ENCODE measurements around the gene SLC17A8.
"Not testable (repeated sequence)": the region's sequence is repeated elsewhere in the genome, so short reads cannot be mapped to it uniquely, and the experiment has no call there.

The SLC17A8 gene

DNA sequence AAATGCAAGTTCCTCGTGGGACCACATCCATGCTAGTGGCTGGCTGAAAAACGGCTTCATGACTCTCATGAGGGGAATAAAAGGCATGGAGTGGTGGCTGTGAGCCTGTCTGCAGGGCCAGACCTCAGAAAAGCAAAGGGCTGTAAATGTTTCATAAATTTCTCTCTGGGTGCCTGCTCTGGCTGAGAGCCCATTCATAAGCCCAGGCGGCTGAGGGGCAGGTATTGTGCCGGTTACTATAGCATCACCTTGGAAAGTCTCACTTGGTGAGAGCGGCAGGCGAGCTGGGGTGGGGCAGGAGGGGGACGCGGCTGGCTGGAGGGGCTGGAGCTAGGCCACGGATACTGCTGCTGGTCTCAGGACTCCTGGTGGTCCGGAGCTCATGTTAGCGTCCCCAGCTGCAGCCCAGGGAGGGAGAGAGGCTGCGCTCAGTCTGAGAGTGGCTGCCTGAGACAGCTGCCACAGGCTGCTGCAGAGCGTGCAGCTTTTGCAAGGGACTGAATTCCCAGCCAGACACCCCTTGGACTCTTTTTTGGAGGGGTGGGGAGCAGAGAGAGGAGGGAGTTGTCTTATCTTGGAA lies at the start of gene SLC17A8:
TSS of gene SLC17A8 (plus strand) at position 431 of the 580 bp plus-strand sequence. CDS start 318 bp downstream, outside the sequence.
- peak; percentile 45 for DNase-seq

DNA sequence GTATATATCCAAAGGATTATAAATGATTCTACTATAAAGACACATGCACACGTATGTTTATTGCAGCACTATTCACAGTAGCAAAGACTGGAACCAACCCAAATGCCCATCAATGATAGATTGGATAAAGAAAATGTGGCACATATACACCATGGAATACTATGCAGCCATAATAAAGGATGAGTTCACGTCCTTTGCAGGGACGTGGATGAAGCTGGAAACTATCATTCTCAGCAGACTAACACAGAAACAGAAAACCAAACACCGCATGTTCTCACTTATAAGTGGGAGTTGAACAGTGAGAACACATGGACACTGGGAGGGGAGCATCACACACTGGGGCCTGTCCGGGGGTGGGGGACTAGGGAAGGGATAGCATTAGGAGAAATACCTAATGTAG lies 48.7 kb upstream of the SLC17A8 start:
- not testable (repeated sequence) for DNase-seq

DNA sequence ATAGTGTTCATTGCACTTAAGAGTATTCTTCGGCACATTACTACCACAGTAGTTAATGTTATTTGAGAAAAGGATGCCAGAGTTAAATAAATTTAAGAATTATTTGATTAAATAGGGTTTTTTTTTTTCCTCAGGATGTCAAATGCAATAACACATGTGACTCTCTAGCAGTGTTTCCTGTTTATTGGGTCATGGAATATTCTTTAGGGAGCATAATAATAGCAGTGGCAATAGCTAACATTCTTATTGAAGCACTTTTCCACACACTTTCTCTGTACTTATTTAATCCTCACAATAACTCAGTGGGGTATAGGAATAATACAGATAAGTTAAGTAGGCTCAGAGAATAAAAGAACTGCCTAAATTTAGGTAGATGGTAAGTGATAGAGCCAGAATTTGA lies 45.6 kb upstream of the SLC17A8 start:
- no peak for DNase-seq

GRCh38 chr12:100317371-100317770 lies 39.5 kb upstream of the SLC17A8 start:
- DNase-seq = no peak

- no peak for DNase-seq
These were observed 32.4 kb upstream of the SLC17A8 start for GRCh38 chr12:100324498-100324897.

DNA sequence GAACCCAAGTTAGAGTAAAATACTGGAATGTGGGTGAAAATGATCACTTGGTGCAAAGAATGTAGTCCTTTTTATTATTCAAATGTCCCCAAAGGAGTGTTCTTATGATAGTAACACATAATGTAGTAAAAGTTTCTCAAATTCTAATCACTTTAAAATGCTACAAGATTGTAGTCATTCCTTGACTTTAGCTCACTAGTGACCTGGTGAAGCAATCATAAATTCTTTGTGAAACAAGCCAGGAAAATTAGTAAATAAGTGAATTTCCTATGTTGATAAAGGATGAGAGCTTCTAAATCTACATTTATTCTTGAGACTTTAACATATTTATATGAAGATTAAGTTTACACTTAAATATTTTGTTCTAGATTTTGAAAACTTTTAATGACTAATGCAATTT lies 30.7 kb upstream of the SLC17A8 start:
- no peak for DNase-seq

DNA sequence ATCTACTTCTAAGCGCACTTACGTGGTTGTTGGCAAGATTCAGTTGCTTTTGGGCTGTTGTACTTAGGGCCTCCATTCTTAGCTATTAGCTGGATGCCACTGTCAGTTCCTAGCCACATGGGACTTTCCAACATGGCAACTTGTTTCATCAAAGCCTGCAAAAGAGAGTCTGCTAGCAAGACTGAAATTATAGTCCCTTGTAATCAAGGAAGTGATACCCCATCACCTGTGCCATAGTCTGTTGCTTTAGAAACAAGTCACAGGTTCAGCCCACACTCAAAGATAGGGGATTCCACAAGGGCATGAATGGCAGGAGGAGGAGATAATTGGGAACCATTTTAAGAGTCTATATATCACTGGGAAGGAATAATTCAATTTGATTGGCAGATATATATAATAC lies 27.1 kb upstream of the SLC17A8 start:
- no peak for DNase-seq

GRCh38 chr12:100331871-100332270 lies 25.0 kb upstream of the SLC17A8 start:
- no peak for DNase-seq

- no peak for DNase-seq
These were observed 24.0 kb upstream of the SLC17A8 start for GRCh38 chr12:100332852-100333251.

DNA sequence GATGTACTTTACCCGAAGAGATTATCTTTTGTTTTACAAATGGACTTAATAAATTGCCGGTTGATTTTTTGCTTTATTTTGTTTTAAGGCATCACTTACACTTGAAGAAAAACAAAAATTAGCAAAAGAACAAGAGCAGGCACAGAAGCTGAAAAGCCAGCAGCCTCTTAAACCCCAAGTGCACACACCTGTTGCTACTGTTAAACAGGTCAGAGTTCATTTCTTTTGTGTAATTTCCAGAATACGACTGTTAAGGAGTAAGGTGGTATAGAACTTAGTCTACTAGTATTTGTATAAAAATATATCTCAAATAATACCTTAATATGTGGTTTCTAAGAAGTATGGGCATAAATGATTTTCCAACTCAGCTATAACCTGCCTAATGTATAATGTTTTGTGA lies 19.6 kb upstream of the SLC17A8 start:
- no peak for DNase-seq

GRCh38 chr12:100337727-100338126 lies 19.1 kb upstream of the SLC17A8 start:
- DNase-seq = no peak

DNA sequence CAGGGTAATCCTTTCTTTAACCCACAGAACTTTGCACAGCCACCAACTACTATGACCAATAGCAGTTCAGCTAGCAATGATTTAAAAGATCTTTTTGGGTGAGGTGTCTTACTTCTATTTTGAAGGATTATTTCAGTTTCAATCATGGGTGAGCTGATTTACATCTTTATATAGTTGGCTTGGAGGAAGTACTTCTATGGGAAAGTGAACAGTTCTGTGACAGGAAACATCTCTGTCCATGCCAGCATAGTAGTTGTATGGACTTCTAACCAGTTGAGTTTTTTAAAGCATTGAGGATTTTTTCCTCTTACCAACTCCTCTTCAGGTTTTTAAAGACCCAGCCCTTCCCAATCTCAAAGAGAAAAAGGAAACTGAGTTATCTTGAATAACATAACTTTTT lies 17.8 kb upstream of the SLC17A8 start:
- DNase-seq = no peak

- not testable (repeated sequence) for DNase-seq
These were observed 14.0 kb upstream of the SLC17A8 start for GRCh38 chr12:100342897-100343296.

DNA sequence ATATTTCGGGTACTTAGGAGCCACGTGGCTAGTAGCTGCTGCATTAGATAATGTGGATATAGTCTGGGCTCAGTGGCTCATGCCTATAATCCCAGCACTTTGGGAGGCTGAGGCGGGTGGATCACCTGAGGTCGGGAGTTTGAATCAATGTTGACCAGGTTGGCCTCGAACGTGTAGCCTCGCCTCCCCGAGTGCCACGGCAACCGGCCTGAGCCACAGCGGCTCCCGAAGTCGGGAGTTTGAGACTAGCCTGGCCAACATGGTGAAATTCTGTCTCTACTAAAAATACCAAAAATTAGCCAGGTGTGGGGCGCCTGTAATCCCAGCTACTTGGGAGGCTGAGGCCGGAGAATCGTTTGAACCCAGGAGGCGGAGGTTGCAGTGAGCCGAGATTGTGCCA lies 12.5 kb upstream of the SLC17A8 start:
- not testable (repeated sequence) for DNase-seq

GRCh38 chr12:100345020-100345767 lies 11.7 kb upstream of the SLC17A8 start:
- DNase-seq = no peak

DNA sequence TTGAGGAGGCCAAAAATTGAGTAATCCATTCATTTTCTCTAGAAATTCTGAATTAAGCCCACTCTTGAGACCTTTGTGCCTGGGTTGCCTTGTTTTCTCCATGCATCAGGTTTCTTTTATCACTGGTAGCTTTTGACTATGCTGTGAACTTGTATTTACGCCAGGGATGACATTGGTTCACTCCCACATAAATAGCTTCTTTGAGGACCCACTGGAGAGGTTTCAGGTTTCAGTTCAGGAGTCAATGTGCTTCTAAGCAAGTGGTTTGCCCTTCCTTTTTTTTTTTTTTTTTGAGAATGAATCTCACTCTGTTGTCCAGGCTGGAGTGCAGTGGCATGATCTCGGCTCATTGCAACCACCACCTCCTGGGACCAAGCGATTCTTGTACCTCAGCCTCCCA lies 10.2 kb upstream of the SLC17A8 start:
- no peak for DNase-seq

DNA sequence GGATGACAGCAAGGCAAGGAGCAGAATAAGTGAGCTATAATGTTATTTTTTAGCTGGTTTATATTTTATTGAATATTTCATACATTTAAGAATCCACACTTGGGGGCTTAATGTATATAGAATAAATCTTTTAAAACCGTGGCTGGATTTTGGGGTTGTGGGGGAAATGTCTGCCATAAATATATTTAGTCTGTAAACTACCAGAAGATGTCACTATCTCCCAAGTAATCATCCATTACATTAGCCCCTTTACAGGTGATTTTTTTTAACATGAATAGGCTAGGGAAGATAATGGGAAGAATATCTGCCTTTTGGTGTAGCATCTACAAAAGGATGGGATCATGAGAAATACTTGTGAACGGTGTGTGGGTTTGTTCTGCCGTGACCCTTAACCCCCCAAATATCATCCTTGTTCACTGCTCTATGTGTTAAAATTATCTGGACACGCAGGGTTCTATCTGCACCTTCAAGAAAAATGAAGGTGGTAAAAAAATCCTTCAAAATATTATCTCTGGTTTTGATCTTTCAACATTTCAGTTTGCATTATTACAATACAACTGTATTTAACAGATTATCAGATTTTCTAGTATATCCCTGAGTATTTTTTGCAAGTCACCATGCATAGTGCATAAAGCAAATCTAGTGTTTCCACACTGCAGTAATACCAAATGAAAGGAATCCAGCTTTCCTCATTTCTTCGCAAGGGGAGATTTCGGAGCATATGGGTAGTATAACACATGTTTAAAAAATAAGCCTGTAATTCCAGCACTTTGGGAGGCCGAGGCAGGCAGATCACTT lies 8.0 kb upstream of the SLC17A8 start:
- DNase-seq = peak; percentile 32

DNA sequence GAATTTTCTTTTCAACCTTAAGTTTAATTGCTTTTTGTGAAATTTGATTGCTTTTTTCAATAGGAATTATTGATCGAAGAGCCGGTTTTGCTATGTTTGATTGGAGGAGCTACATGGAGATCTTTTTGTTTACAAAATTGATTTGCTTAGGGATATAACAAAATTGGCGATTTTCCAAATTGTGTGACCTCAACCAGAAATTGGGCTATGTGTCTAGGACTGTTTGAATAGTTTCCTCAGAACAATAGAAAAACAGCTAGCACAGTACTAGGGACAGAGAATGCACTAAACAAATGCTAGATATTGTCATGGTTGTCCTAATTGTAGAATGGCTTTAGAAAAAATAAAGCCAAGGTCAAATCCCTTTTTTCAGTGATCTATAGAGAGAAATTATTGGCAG lies 2.4 kb downstream of the SLC17A8 start:
- DNase-seq = peak; percentile 42

GRCh38 chr12:100359822-100360221 lies 2.9 kb downstream of the SLC17A8 start:
- DNase-seq = peak; percentile 14

DNA sequence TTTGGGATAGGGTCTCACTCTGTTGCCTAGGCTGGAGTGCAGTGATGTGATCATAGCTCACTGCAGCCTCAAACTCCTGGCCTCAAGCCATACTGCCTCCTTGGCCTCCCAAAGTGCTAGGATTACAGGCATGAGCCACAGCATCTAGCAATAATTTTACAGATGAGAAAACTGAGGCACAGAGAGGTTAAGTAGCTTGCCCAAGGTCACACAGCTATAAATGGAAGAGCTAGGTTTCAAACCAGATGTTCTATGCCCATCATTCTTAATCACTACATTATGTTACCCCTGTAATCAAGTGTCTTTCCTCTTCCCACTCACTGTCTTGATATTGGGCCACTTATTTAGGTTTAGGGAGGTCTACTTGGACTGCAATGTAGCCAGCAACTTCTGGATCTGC lies 3.6 kb downstream of the SLC17A8 start:
- no peak for DNase-seq

- DNase-seq = no peak
These were observed 7.5 kb downstream of the SLC17A8 start for GRCh38 chr12:100364324-100364723.

DNA sequence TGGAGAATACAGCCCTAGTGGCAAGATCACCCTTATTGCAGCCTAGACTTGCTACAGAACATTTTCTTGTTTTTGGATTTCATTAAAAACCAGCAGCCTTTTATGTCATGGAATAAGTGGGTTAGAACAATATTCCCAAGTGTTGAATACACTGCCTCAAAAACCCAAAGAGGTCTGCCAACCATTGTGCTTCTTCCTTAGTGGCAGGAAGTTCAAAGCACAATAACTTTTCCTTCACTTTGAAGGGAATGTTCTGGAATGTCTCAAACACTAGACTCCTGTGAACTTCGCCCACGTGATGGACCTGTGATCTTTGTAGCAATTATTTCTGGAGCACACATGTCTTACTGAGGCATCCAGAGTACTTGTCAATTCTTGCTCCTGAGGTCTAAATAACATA lies 8.5 kb downstream of the SLC17A8 start:
- DNase-seq = no peak

DNA sequence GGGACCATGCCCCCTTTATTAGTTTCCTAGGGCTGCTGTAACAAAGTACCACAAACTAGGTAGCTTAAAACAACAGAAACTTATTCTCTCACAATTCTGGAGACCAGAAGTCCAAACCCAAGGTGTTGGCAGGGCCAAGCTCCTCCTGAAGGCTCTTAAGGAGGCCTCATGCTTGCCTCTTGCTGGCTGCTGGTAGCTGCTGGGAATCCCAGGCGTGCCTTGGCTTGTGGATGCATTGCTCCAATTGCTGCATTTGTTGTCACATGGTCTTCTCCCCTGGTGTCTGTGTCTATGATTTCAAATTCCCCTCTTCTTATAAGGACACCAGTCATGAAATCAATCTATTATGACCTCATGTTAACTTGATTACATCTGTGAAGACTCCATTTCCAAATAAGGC lies 11.2 kb downstream of the SLC17A8 start:
- DNase-seq = no peak

DNA sequence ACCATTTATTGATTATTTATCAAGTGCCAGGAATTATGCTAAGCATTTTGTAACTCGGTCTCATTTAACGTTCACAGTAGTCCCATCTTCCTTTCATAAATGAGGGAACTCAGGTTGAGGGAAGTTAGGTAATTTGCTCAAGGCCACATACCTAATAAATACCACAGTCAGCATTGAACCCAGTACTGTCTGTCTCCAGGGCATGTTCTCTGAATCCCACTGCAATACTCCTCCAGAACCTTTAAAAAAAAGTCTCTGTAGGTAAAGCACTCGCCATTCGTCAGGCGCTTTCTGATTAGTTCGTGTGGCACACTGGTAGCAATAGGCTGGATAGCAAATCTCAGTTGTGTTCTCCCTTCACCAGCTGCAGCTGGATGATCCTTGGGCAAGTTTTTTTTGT lies 14.3 kb downstream of the SLC17A8 start:
- no peak for DNase-seq

Data from NCI-H146 (cell line).